Brain microvascular endothelial cell (primary cell): ENCODE measurements around the gene KIF6.

ENCODE experiments used
- DNase-seq: peaks from one replicate; pipeline ENCODE4 v3.0.0-alpha.2; 2020
- H3K27ac ChIP-seq: fragments of 250-450 bp; sonication (Bioruptor Pico); 2 replicates; pipeline ENCODE4 v1.5.1; 2020; ENCODE audit warnings: mild to moderate bottlenecking, moderate library complexity
- H3K27me3 ChIP-seq: fragments of 250-450 bp; sonication (Bioruptor Pico); replicated peaks from 2 replicates; pipeline ENCODE4 v1.5.1; 2020; ENCODE audit warnings: mild to moderate bottlenecking
- H3K36me3 ChIP-seq: fragments of 250-450 bp; sonication (Bioruptor Pico); replicated peaks from 2 replicates; pipeline ENCODE4 v1.5.1; 2020; ENCODE audit warnings: mild to moderate bottlenecking
- H3K4me3 ChIP-seq: 2 replicates; pipeline ENCODE4 v1.5.1; 2011; ENCODE audit warnings: low read depth, mild to moderate bottlenecking, control low read depth, low read length, moderate library complexity
- CTCF ChIP-seq: IDR thresholded peaks from 2 replicates; pipeline ENCODE4 v1.5.1; 2011; ENCODE audit warnings: low read depth, mild to moderate bottlenecking, moderate library complexity, low read length, control low read depth, inconsistent platforms; ENCODE audit errors: missing control alignments
- in situ Hi-C: cut with HindIII; loops from 2 replicates; pipeline ENCODE4 v1.10.0; 2017; ENCODE audit warnings: low sequenced_read_pairs, low pct_ligation_motif_present

Gene KIF6

GRCh38 chr6:39416026-39416425, 309.2 kb downstream of the KIF6 start:
- H3K4me3 ChIP-seq, result no peak overlapping the region
- in situ Hi-C loops, result no loop called here
- H3K27ac ChIP-seq, result no peak overlapping the region
- no peaks in the 10 kb centered on the region for H3K27me3 ChIP-seq
- DNase-seq, result no peak
- no peaks in the 10 kb centered on the region for H3K36me3 ChIP-seq
- no peak for TF ChIP-seq CTCF

GRCh38 chr6:39415482-39415881, 309.7 kb downstream of the KIF6 start:
- in situ Hi-C loops, result no loop called here
- no peak for DNase-seq
- no peak for TF ChIP-seq CTCF
- no peaks in the 10 kb centered on the region for H3K27me3 ChIP-seq
- H3K36me3 ChIP-seq, result no peaks in the 10 kb centered on the region
- H3K4me3 ChIP-seq, result no peak overlapping the region
- H3K27ac ChIP-seq, result no peak overlapping the region

- Histone ChIP-seq H3K4me3 (no peak overlapping the region), H3K36me3 (no peaks in the 10 kb centered on the region), H3K27ac (no peak overlapping the region), H3K27me3 (no peaks in the 10 kb centered on the region)
- no peak for TF ChIP-seq CTCF
- in situ Hi-C loops, result no loop called here
- peak; percentile 69 for DNase-seq
Observed at GRCh38 chr6:39411465-39411864, 313.7 kb downstream of the KIF6 start.

- no peaks in the 10 kb centered on the region for H3K27me3 ChIP-seq
- TF ChIP-seq CTCF, result no peak
- no peak overlapping the region for H3K4me3 ChIP-seq
- H3K27ac ChIP-seq, result no peak overlapping the region
- DNase-seq, result no peak
- in situ Hi-C loops, result no loop called here
- H3K36me3 ChIP-seq, result no peaks in the 10 kb centered on the region
Observed at GRCh38 chr6:39411001-39411400, 314.2 kb downstream of the KIF6 start.

DNA sequence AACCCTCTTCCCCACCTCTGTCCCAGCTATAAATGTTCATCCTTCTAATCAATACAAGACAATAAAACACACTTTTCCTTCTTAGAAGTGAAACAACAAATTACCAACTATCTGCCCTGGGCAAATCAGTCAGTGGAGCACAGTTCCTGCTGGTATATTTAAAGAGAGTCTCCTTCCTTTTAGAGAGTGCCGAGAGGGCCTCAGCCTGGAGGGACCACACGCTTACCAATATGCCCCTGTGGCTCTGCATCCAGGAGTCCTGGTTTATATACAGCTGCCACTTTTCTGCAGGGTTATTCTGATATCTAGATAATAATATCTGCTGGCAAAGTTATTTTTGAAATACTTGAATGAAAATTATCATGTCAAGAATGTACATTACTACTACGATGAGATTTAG, 315.3 kb downstream of the KIF6 start:
- Histone ChIP-seq H3K27ac (no peak overlapping the region), H3K27me3 (no peaks in the 10 kb centered on the region), H3K4me3 (no peak overlapping the region), H3K36me3 (no peaks in the 10 kb centered on the region)
- DNase-seq, result no peak
- in situ Hi-C loops, result no loop called here
- TF ChIP-seq CTCF, result no peak

DNA sequence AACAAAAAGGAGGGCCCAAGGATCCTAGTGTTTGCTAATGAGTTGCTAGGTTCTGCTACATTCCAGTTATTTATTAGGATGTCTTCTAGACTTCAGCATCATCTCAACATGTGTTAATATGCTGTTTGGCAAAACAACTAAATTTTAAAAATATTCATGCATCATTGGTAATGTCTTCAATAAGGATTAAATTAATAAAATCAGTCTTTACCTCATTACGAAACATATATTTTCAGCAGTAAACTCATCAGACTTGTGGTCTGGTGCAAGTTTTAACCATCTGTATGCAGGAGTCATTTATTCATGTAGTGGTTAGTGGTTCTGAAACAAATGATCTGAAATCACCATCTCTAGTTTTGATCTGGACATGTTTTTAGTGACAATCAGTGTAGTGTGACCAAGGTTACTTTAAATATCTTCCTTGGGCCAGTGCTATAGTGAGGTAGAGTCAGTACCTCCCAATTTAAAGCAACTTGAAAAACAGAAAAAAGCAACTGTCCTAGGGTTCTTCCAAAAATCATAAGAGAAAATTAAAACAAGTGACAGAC, 317.7 kb downstream of the KIF6 start:
- Histone ChIP-seq H3K27me3 (no peaks in the 10 kb centered on the region), H3K27ac (no peak overlapping the region), H3K4me3 (no peak overlapping the region), H3K36me3 (no peaks in the 10 kb centered on the region)
- in situ Hi-C loops, result no loop called here
- no peak for TF ChIP-seq CTCF
- DNase-seq, result no peak
